ENCODE data around the gene CDHR3. TPM values are rescaled to one million over a fixed set of nuclear protein-coding genes. Genes with fewer than 3 reads are reported as not detected.

CDHR3 gene
- total and polyA plus RNA-seq, 2 of the 8 experiments (the other 6 are each of a cell fraction or from before 2014, with no cell fraction given), result 6.4 to 6.8 TPM

GRCh38 chr7:106067678-106068077 is 104.6 kb downstream of the CDHR3 start:
- H4K20me1 ChIP-seq (replicated peaks in 1 of 2; ENCODE audit: control insufficient read depth in 1 of 2, insufficient read depth in 2 of 2, low read length in 2 of 2), result no peaks in the 10 kb centered on the region
- H3K4me1 ChIP-seq (replicated peaks in 1 of 4; ENCODE audit: control insufficient read depth in 3 of 4, insufficient read depth in 4 of 4, low read length in 3 of 4), result peaks cover 0 to 6% (median 3%) of the 10 kb centered on the region in 4 experiments; a peak in 2 of 7 replicates
- no peak overlapping the region for H4K91ac ChIP-seq (replicated peaks; ENCODE audit: insufficient read length, low read length)
- no peak overlapping the region for H2BK15ac ChIP-seq (ENCODE audit: low read length)
- FAIRE-seq, result no peak
- no peaks in the 10 kb centered on the region for H3K36me3 ChIP-seq (ENCODE audit: control insufficient read depth in 2 of 4, insufficient read depth in 4 of 4, low read length in 3 of 4)
- no peak overlapping the region for H2BK120ac ChIP-seq (replicated peaks; ENCODE audit: low read depth, low read length)
- H3K79me1 ChIP-seq (ENCODE audit: low read depth, low read length), result no peaks in the 10 kb centered on the region
- no peaks in the 10 kb centered on the region for H3K23me2 ChIP-seq (ENCODE audit: low read depth, low read length)
- no peak overlapping the region for H3K9ac ChIP-seq (replicated peaks in 1 of 4; ENCODE audit: extremely low read depth in 1 of 4, low read depth in 3 of 4, low read length in 3 of 4)
- no peak overlapping the region for H2BK12ac ChIP-seq (ENCODE audit: low read depth, low read length)
- no peak overlapping the region for H3K27ac ChIP-seq (ENCODE audit: low read depth, low read length)
- H3K79me2 ChIP-seq (ENCODE audit: control insufficient read depth in 1 of 2, insufficient read depth in 2 of 2, low read length in 2 of 2), result no peaks in the 10 kb centered on the region
- 78% methylated on average over 3 of the region's 3 CpGs; no CpG with 5 or more reads in 1 of the 2 experiments for WGBS, 2 experiments (ENCODE audit: extremely low coverage in 1 of 2, insufficient coverage in 1 of 2, insufficient read length in 1 of 2, insufficient replicate concordance in 2 of 2, low coverage in 1 of 2, low lambda C conversion rate in 2 of 2, missing lambda C conversion rate in 1 of 2)
- no peak overlapping the region for H3K4me3 ChIP-seq (ENCODE audit: extremely low read depth in 1 of 4, insufficient read depth in 2 of 4, low read depth in 3 of 4, low read length in 4 of 4)
- H3K18ac ChIP-seq (ENCODE audit: extremely low read depth, low read length), result no peak overlapping the region
- CTCF ChIA-PET (ENCODE audit: partially characterized antibody), result interaction anchor here (0.8 to 2.5 kb wide), 6 partner anchors 20 to 536 kb away, joined by 3 to 15 read pairs (median 4); partner anchors contain the start of gene RINT1
- DNase-seq (ENCODE audit: low read depth in 1 of 2, low spot score in 2 of 2), result no peak
- no peaks in the 10 kb centered on the region for H3K9me3 ChIP-seq (ENCODE audit: insufficient read depth in 2 of 2, low read depth in 1 of 2, low read length in 1 of 2)
- no peak overlapping the region for H3K4me2 ChIP-seq (ENCODE audit: insufficient read depth in 1 of 2, low read depth in 2 of 2, low read length in 2 of 2)
- H4K8ac ChIP-seq (ENCODE audit: extremely low read depth, insufficient read depth, low read length), result no peak overlapping the region
- H2AFZ ChIP-seq (ENCODE audit: low read length), result no peak overlapping the region
- H3K14ac ChIP-seq (ENCODE audit: insufficient read length), result no peak overlapping the region
- no peak overlapping the region for H2BK20ac ChIP-seq (ENCODE audit: low read length)
- H2BK5ac ChIP-seq (ENCODE audit: low read depth, low read length), result no peak overlapping the region
- no peak overlapping the region for H3K56ac ChIP-seq (replicated peaks; ENCODE audit: insufficient read length, low read depth, low read length)
- no peak overlapping the region for H2AK5ac ChIP-seq (ENCODE audit: low read depth, low read length)
- H3K27me3 ChIP-seq (replicated peaks in 1 of 4; ENCODE audit: control insufficient read depth in 3 of 4, extremely low read depth in 1 of 4, insufficient read depth in 3 of 4, low read length in 3 of 4), result no peaks in the 10 kb centered on the region
- no peak overlapping the region for H3K23ac ChIP-seq (ENCODE audit: insufficient read length)
- POLR2A ChIA-PET (ENCODE audit: partially characterized antibody), result no interaction called here
- no peak overlapping the region for H4K5ac ChIP-seq (ENCODE audit: insufficient read length, low read depth, low read length)
- H3K4ac ChIP-seq (replicated peaks; ENCODE audit: insufficient read length, low read depth, low read length), result no peak overlapping the region
- TF ChIP-seq BRCA1 (IDR thresholded peaks at IDR 0.05; ENCODE audit: low read depth, low read length) (no peak), RNF2 (IDR thresholded peaks at IDR 0.05; ENCODE audit: borderline replicate concordance, low read depth, low read length, missing control alignments, poor library complexity, severe bottlenecking) (no peak), BCL11A (IDR thresholded peaks at IDR 0.05; ENCODE audit: low read depth in 2 of 2, low read length in 2 of 2) (no peak), SIN3A (conservative IDR thresholded peaks at IDR 0.05 in 1 of 2, IDR thresholded peaks at IDR 0.05 in 1 of 2; ENCODE audit: low read depth in 1 of 2, low read length in 2 of 2) (no peak), RBBP5 (IDR thresholded peaks at IDR 0.05; ENCODE audit: borderline replicate concordance, low read depth, low read length) (no peak), EGR1 (IDR thresholded peaks at IDR 0.05; ENCODE audit: borderline replicate concordance, low read depth, low read length) (no peak), SP1 (IDR thresholded peaks at IDR 0.05; ENCODE audit: low read depth, low read length) (no peak), ZNF274 (IDR thresholded peaks at IDR 0.05; ENCODE audit: borderline replicate concordance, extremely low read depth, low read length) (no peak), TCF12 (IDR thresholded peaks at IDR 0.05; ENCODE audit: low read depth, low read length) (no peak), HDAC2 (IDR thresholded peaks at IDR 0.05; ENCODE audit: borderline replicate concordance in 1 of 2, low read depth in 2 of 2, low read length in 2 of 2) (no peak), E2F6 (IDR thresholded peaks at IDR 0.05) (no peak), MAFK (IDR thresholded peaks at IDR 0.05; ENCODE audit: low read depth, low read length) (no peak), SP4 (IDR thresholded peaks at IDR 0.05; ENCODE audit: low read length) (no peak)
